ENCODE data around the gene UBE2QL1.

Gene UBE2QL1

GRCh38 chr5:6476313-6476661 is 27.6 kb downstream of the UBE2QL1 start:
- no peak for DNase-seq (ENCODE audit: low spot score)

- no peak for DNase-seq (ENCODE audit: low spot score)
These were observed 30.1 kb downstream of the UBE2QL1 start for GRCh38 chr5:6478793-6479192.

GRCh38 chr5:6480133-6481051 is 31.7 kb downstream of the UBE2QL1 start:
- DNase-seq (ENCODE audit: low spot score) = no peak

GRCh38 chr5:6482735-6483134 is 34.1 kb downstream of the UBE2QL1 start:
- no peak for DNase-seq (ENCODE audit: low spot score)

- DNase-seq (ENCODE audit: low spot score) = no peak
These were observed 35.3 kb downstream of the UBE2QL1 start for GRCh38 chr5:6483880-6484382.

GRCh38 chr5:6484446-6484845 is 35.8 kb downstream of the UBE2QL1 start:
- DNase-seq (ENCODE audit: low spot score) = no peak

GRCh38 chr5:6484899-6485298 is 36.2 kb downstream of the UBE2QL1 start:
- no peak for DNase-seq (ENCODE audit: low spot score)

- DNase-seq (ENCODE audit: low spot score) = no peak
These were observed 36.8 kb downstream of the UBE2QL1 start for GRCh38 chr5:6485441-6485840.

GRCh38 chr5:6486074-6486473 is 37.4 kb downstream of the UBE2QL1 start:
- DNase-seq (ENCODE audit: low spot score) = no peak

GRCh38 chr5:6487081-6487480 is 38.4 kb downstream of the UBE2QL1 start:
- no peak for DNase-seq (ENCODE audit: low spot score)

GRCh38 chr5:6488021-6488420 is 39.4 kb downstream of the UBE2QL1 start:
- no peak for DNase-seq (ENCODE audit: low spot score)

GRCh38 chr5:6489643-6490185 is 41.1 kb downstream of the UBE2QL1 start:
- no peak for DNase-seq (ENCODE audit: low spot score)

GRCh38 chr5:6490246-6490645 is 41.6 kb downstream of the UBE2QL1 start:
- DNase-seq (ENCODE audit: low spot score) = no peak

GRCh38 chr5:6490693-6491092 is 42.0 kb downstream of the UBE2QL1 start:
- DNase-seq (ENCODE audit: low spot score) = no peak

GRCh38 chr5:6491196-6491918 is 42.7 kb downstream of the UBE2QL1 start:
- DNase-seq (ENCODE audit: low spot score) = no peak

GRCh38 chr5:6491919-6492290 is 43.2 kb downstream of the UBE2QL1 start:
- no peak for DNase-seq (ENCODE audit: low spot score)

- no peak for DNase-seq (ENCODE audit: low spot score)
These were observed 44.3 kb downstream of the UBE2QL1 start for GRCh38 chr5:6492934-6493333.

GRCh38 chr5:6493681-6494454 is 45.2 kb downstream of the UBE2QL1 start:
- no peak for DNase-seq (ENCODE audit: low spot score)

- no peak for DNase-seq (ENCODE audit: low spot score)
These were observed 46.3 kb downstream of the UBE2QL1 start for GRCh38 chr5:6494939-6495338.

GRCh38 chr5:6495433-6496206 is 47.0 kb downstream of the UBE2QL1 start:
- DNase-seq (ENCODE audit: low spot score) = no peak

GRCh38 chr5:6496207-6496584 is 47.5 kb downstream of the UBE2QL1 start:
- no peak for DNase-seq (ENCODE audit: low spot score)

All from AG08396 (cell line).